Kidney (tissue), 14 donors: Measurements from ENCODE around the gene RNF157. TPM values are rescaled to one million over a fixed set of nuclear protein-coding genes. Genes with fewer than 3 reads are reported as not detected.
A peak's percentile ranks its signal among the peaks of the same experiment; 100 is the strongest.

Experiments
- DNase-seq, 5 donors: peaks; one replicate each; pipeline ENCODE4 v3.0.0-alpha.2; 2013 to 2020
- FAIRE-seq: peaks from 2 replicates; lab custom pipeline; 2012; peaks lifted over from hg19 to GRCh38; lab: Jason Lieb, UNC
- H3K27ac ChIP-seq, 2 donors: one replicate each; pipeline ENCODE4 v1.7.0; 2013; ENCODE audit warnings: low read depth in 2 of 2, low read length in 2 of 2, inconsistent platforms in 1 of 2
- H3K27me3 ChIP-seq: one replicate; pipeline ENCODE4 v1.7.1; 2013; ENCODE audit warnings: low read length, inconsistent platforms; ENCODE audit not compliant: control insufficient read depth, insufficient read depth
- H3K36me3 ChIP-seq, 3 donors: one replicate each; pipeline versions ENCODE4 v1.7.0 to v1.7.1; 2013; ENCODE audit warnings: low read length in 3 of 3, control low read depth in 1 of 3, inconsistent platforms in 1 of 3; ENCODE audit not compliant: insufficient read depth in 3 of 3, control insufficient read depth in 2 of 3
- H3K4me1 ChIP-seq, 3 donors: one replicate each; pipeline versions ENCODE4 v1.7.0 to v1.7.1; 2013; ENCODE audit warnings: low read length in 3 of 3, inconsistent platforms in 1 of 3, low read depth in 1 of 3; ENCODE audit not compliant: control insufficient read depth in 2 of 3, insufficient read depth in 2 of 3
- H3K4me3 ChIP-seq, 3 donors: one replicate each; pipeline versions ENCODE4 v1.7.0 to v1.8.1; 2013; ENCODE audit warnings: low read length in 3 of 3, control low read depth in 1 of 3, inconsistent platforms in 1 of 3
- H3K9ac ChIP-seq, 3 donors: one replicate each; pipeline versions ENCODE4 v1.7.0 to v1.7.1; 2013; ENCODE audit warnings: low read length in 3 of 3, control low read depth in 1 of 3, inconsistent platforms in 1 of 3
- H3K9me3 ChIP-seq, 3 donors: one replicate each; pipeline versions ENCODE4 v1.7.0 to v1.7.1; 2013; ENCODE audit warnings: low read length in 3 of 3, control low read depth in 1 of 3, inconsistent platforms in 1 of 3; ENCODE audit not compliant: control insufficient read depth in 2 of 3, insufficient read depth in 1 of 3
- intact Hi-C: fragments of 100-400 bp; cut with DNase I; formaldehyde crosslinking; loops from one replicate; pipeline ENCODE4 v1.11.1; 2022
- polyA plus RNA-seq: library from polyadenylated mRNA; stranded (reverse); fragments of 350-450 nt; fragmentation: Illumina TruSeq; extraction: RNeasy Lipid Tissue Mini Kit (QIAGEN cat#74804); gene quantifications from one replicate; pipeline ENCODE4 v1.2.3, GENCODE V29; 2014; ENCODE audit warnings: low read depth, low replicate concordance; ENCODE audit not compliant: insufficient read depth
- total RNA-seq: library from RNA; stranded (reverse); fragmentation: NEBNext Ultra II Directional; extraction: Animal tissue kit (Norgen Biotek cat#: 25700); gene quantifications from one replicate; pipeline ENCODE4 v1.2.1, GENCODE V29; 2021
- TF ChIP-seq, protein P1 (sequence below): IDR thresholded peaks from 3 replicates; pipeline ENCODE4 v1.5.1; 2012; ENCODE audit warnings: mild to moderate bottlenecking, moderate library complexity, borderline replicate concordance; ENCODE audit not compliant: insufficient read depth; ENCODE audit errors: extremely low read depth
- donor health status: control.
- donor health status: control.
- donor health status: control.
- donor health status: control.
- donor health status: control.
- donor health status: DM: yes; HTN: yes; CAD: no.
- donor health status: Normal renal cell carcinoma (clear cell type).

The RNF157 gene
- total and polyA plus RNA-seq, 2 donors from 2014 or later, result 4.8 to 12.4 TPM

DNA sequence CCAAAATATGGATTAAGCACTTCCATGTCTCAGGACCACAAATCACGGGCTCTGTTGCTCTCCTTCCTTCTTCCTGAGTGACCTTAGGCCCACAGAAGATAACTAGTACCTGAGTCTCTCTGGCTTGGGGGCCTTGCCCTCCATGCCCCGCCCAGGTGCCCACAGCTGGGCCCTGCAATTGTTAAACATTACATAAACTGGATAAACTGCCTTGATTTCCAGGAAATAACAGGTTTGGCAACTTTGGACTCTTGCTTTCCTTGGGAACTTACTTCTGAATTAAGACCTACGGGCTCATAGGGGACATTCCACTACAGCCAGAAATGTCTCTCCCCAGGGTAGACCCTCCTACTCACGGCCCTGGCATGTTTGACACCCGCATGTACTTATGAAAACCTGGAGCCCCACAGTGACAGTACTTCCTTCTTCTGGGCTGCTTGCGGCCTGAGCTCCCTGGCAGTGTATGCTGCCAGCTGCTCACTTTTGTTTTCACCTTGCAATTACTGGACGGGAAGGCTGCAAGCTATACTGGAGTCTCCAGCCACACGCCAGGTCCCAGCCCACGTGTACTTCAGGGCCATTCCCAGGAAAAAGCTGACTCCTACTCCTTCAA lies 22.5 kb upstream of the RNF157 start:
- peak in 4 of 5 donors; percentile 69 to 91 (median 84) for DNase-seq
- intact Hi-C loops, result no loop called here
- no peak for FAIRE-seq
- H3K9ac ChIP-seq, result peak overlapping the region in 1 of 3 donors; percentile 10
- H3K36me3 ChIP-seq, result no peaks in the 10 kb centered on the region
- H3K4me3 ChIP-seq, result peak overlapping the region in 1 of 3 donors; percentile 28
- TF ChIP-seq, protein P1, sequence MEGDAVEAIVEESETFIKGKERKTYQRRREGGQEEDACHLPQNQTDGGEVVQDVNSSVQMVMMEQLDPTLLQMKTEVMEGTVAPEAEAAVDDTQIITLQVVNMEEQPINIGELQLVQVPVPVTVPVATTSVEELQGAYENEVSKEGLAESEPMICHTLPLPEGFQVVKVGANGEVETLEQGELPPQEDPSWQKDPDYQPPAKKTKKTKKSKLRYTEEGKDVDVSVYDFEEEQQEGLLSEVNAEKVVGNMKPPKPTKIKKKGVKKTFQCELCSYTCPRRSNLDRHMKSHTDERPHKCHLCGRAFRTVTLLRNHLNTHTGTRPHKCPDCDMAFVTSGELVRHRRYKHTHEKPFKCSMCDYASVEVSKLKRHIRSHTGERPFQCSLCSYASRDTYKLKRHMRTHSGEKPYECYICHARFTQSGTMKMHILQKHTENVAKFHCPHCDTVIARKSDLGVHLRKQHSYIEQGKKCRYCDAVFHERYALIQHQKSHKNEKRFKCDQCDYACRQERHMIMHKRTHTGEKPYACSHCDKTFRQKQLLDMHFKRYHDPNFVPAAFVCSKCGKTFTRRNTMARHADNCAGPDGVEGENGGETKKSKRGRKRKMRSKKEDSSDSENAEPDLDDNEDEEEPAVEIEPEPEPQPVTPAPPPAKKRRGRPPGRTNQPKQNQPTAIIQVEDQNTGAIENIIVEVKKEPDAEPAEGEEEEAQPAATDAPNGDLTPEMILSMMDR, result no peak
- peak overlapping the region; percentile 63 to 76 for H3K27ac ChIP-seq
- H3K4me1 ChIP-seq, result peaks cover 9 to 30% (median 25%) of the 10 kb centered on the region in 3 donors
- no peaks in the 10 kb centered on the region for H3K27me3 ChIP-seq
- no peaks in the 10 kb centered on the region for H3K9me3 ChIP-seq

DNA sequence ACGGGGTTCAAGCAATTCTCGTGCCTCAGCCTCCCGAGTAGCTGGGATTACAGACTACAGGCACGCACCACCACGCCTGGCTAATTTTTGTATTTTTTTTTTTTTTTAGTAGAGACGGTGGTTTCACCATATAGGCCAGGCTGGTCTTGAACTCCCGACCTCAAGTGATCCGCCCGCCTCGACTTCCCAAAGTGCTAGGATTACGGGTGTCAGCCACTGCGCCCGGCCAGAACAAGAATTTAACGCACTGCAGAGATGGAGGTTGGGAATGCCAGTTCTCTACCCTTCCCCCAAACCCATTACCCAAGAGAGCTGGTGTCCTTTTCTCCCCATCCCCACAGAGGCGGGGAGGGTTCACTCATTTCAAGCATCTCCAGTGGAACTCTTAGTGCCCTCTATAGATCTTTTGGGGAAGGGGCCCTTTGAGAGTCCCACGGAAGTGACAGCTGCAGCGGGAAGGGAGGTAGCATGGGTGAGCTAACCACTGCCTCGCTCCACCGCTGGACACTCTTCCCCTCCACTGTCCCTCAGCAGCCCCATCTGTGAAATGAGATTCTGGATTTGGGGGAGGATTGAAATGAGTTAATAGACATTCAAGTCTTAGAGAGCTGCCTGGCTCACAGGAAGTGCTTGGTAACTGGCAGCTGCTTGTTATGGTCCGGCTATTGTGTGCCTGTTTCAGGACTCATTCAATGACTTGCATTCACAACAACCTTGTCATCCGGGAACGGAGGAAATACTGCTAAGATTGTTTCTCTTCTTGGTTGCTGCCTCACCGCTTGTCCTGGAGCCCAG lies 21.3 kb upstream of the RNF157 start:
- Histone ChIP-seq H3K36me3 (no peaks in the 10 kb centered on the region), H3K9ac (no peak overlapping the region), H3K9me3 (no peaks in the 10 kb centered on the region), H3K27ac (peak overlapping the region; percentile 18 to 76), H3K27me3 (no peaks in the 10 kb centered on the region), H3K4me1 (peaks cover 8 to 23% (median 18%) of the 10 kb centered on the region in 3 donors), H3K4me3 (no peak overlapping the region)
- TF ChIP-seq, protein P1, result no peak
- intact Hi-C loops, result no loop called here
- DNase-seq (peak in 1 of 5 donors; percentile 58), FAIRE-seq (no peak)

DNA sequence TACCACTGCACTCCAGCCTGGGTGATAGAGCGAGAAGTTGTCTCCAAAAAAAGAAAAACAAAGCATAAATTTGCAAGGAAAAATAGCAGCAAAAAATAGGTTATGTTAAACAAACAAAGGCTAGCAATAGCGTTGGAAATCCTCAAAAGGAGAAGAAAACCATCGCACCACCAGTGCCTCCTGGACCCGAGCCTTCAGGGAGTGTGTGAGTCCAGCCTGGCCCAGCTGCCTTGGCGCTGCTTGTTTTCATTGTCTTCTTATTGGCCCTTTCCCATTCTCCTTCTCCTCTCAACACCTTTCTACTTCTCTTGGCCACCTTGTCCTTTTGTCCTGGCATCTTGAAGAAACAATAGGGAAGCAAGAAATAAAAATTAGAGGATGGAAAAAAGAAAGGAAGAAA lies 20.4 kb upstream of the RNF157 start:
- H3K9me3 ChIP-seq, result no peaks in the 10 kb centered on the region
- TF ChIP-seq, protein P1, result no peak
- H3K36me3 ChIP-seq, result no peaks in the 10 kb centered on the region
- no peak overlapping the region for H3K9ac ChIP-seq
- FAIRE-seq (no peak), DNase-seq (no peak)
- H3K4me1 ChIP-seq, result peaks cover 8 to 19% (median 15%) of the 10 kb centered on the region in 3 donors
- intact Hi-C loops, result no loop called here
- H3K27ac ChIP-seq, result no peak overlapping the region
- no peaks in the 10 kb centered on the region for H3K27me3 ChIP-seq
- no peak overlapping the region for H3K4me3 ChIP-seq
